Measurements from ENCODE around the gene PGLYRP2. TPM values are rescaled to one million over a fixed set of nuclear protein-coding genes. Genes with fewer than 3 reads are reported as not detected.

PGLYRP2 gene
- total RNA-seq, 1 donor from 2014 or later: not detected

DNA sequence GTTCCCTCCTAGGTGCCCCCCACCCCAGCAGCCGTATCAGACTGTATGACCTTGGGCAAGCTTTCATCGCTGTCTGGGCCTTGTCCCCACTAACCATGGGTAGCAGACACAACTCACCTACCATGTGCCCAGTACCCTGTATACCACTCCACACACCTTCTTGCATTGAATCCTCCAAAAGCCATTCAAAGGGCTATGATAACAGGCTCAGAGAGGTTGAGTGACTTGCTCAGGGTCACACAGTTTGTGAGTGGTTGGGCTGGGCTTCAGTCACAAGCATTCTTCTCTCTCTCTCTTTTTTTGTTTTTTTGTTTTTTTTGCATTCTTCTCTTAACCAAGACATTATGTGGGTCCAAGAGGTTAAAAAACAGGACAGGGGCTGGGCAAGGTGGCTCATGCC is 17.6 kb downstream of the PGLYRP2 start:
- no peaks in the 10 kb centered on the region for H3K4me1 Mint-ChIP-seq
- peaks cover 42% of the 10 kb centered on the region for H3K27me3 Mint-ChIP-seq (ENCODE audit: insufficient read depth, low read depth)
- Histone ChIP-seq H3K36me3 (no peaks in the 10 kb centered on the region), H3K4me2 (no peak overlapping the region), H3K4me1 (peaks cover 5% of the 10 kb centered on the region), H3K27ac (no peak overlapping the region), H4K20me1 (ENCODE audit: low read depth) (peaks cover 9% of the 10 kb centered on the region), H3K79me2 (ENCODE audit: low read depth) (no peaks in the 10 kb centered on the region), H3K27me3 (peaks cover 90% of the 10 kb centered on the region), H3K9me3 (ENCODE audit: low read depth) (no peaks in the 10 kb centered on the region), H3F3A (ENCODE audit: low read depth) (peaks cover 5% of the 10 kb centered on the region), H3K9ac (no peak overlapping the region), H2AFZ (replicated peaks) (no peak overlapping the region), H3K4me3 (no peak overlapping the region)
- TF ChIP-seq EZH2phosphoT487 (IDR thresholded peaks at IDR 0.05): no peak
- TF ChIP-seq CTCF (IDR thresholded peaks at IDR 0.05): no peak
- TF ChIP-seq EZH2 (IDR thresholded peaks at IDR 0.05): no peak
- no peak overlapping the region for H3K27ac Mint-ChIP-seq
- no peaks in the 10 kb centered on the region for H3K9me3 Mint-ChIP-seq
- H3K4me3 Mint-ChIP-seq: no peak overlapping the region
- H3K36me3 Mint-ChIP-seq: no peaks in the 10 kb centered on the region
- no peak for DNase-seq (ENCODE audit: low spot score)

GRCh38 chr19:15457701-15458484 is 21.4 kb downstream of the PGLYRP2 start:
- H3K4me1 Mint-ChIP-seq: peaks cover 9% of the 10 kb centered on the region
- Histone ChIP-seq H4K20me1 (ENCODE audit: low read depth) (peaks cover 36% of the 10 kb centered on the region), H3F3A (ENCODE audit: low read depth) (peaks cover 17% of the 10 kb centered on the region), H3K4me2 (peak overlapping the region; percentile 74), H2AFZ (replicated peaks) (peak overlapping the region; percentile 82), H3K36me3 (no peaks in the 10 kb centered on the region), H3K79me2 (ENCODE audit: low read depth) (no peaks in the 10 kb centered on the region), H3K4me3 (peak overlapping the region; percentile 42), H3K9me3 (ENCODE audit: low read depth) (no peaks in the 10 kb centered on the region), H3K27me3 (peaks cover 95% of the 10 kb centered on the region), H3K9ac (no peak overlapping the region), H3K27ac (no peak overlapping the region), H3K4me1 (peaks cover 5% of the 10 kb centered on the region)
- no peak overlapping the region for H3K27ac Mint-ChIP-seq
- peak; percentile 92 for TF ChIP-seq EZH2phosphoT487 (IDR thresholded peaks at IDR 0.05)
- peak; percentile 99 for TF ChIP-seq EZH2 (IDR thresholded peaks at IDR 0.05)
- no peak for TF ChIP-seq CTCF (IDR thresholded peaks at IDR 0.05)
- H3K4me3 Mint-ChIP-seq: no peak overlapping the region
- no peaks in the 10 kb centered on the region for H3K36me3 Mint-ChIP-seq
- H3K9me3 Mint-ChIP-seq: no peaks in the 10 kb centered on the region
- no peak for DNase-seq (ENCODE audit: low spot score)
- peaks cover 57% of the 10 kb centered on the region for H3K27me3 Mint-ChIP-seq (ENCODE audit: insufficient read depth, low read depth)

DNA sequence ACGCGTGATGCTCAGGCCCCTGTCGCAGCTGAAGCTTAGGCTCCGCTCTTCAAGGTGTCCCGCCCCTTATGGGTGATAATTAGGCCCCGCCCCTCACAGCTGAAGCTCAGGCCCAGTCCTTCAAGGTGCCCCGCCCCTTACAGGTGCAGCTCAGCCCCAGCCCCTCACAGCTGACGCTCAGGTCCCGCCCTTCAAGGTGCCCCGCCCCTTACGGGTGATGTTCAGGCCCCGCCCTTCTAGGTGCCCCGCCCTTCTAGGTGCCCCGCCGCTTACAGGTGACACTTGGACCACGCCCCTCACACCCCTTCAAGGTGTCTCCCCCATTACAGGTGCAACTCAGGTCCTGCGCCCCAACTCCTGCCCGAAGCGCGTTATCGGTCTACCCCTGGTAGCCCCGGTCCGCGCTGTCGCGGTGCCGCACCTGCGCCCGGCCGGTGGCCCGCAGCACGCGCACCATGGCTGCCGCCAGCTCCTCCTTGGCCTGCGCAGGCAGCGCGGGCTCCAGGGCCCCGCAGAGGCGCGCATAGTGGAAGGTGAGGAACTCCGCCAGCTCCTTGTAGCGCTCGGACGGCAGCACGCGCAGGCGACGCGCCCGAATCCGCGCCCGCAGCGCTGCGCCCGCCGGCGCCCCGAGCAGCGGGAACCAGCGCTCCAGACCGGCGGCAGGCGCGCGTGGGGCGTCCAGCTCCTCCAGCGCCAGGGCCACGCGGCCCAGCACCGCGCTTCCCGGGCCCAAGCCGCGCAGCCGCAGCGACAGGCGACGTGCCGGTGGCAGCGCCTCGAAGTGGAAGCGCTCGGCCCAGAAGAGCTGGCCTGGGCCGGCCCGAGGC is 22.2 kb downstream of the PGLYRP2 start:
- H3K79me2 ChIP-seq (ENCODE audit: low read depth): no peaks in the 10 kb centered on the region
- TF ChIP-seq CTCF (IDR thresholded peaks at IDR 0.05): no peak
- peak; percentile 70 for TF ChIP-seq EZH2phosphoT487 (IDR thresholded peaks at IDR 0.05)
- peak; percentile 90 for TF ChIP-seq EZH2 (IDR thresholded peaks at IDR 0.05)
- no peaks in the 10 kb centered on the region for H3K9me3 Mint-ChIP-seq
- H3K4me3 Mint-ChIP-seq: no peak overlapping the region
- H3K4me1 ChIP-seq: peaks cover 5% of the 10 kb centered on the region
- H3F3A ChIP-seq (ENCODE audit: low read depth): peaks cover 22% of the 10 kb centered on the region
- H3K27me3 Mint-ChIP-seq (ENCODE audit: insufficient read depth, low read depth): peaks cover 54% of the 10 kb centered on the region
- H3K4me1 Mint-ChIP-seq: peaks cover 9% of the 10 kb centered on the region
- H3K36me3 ChIP-seq: no peaks in the 10 kb centered on the region
- H3K9ac ChIP-seq: no peak overlapping the region
- DNase-seq (ENCODE audit: low spot score): peak; percentile 69
- H2AFZ ChIP-seq (replicated peaks): peak overlapping the region; percentile 82
- H3K4me3 ChIP-seq: peak overlapping the region; percentile 42
- H3K9me3 ChIP-seq (ENCODE audit: low read depth): no peaks in the 10 kb centered on the region
- peak overlapping the region; percentile 74 for H3K4me2 ChIP-seq
- peaks cover 36% of the 10 kb centered on the region for H4K20me1 ChIP-seq (ENCODE audit: low read depth)
- peaks cover 98% of the 10 kb centered on the region for H3K27me3 ChIP-seq
- no peak overlapping the region for H3K27ac ChIP-seq
- H3K27ac Mint-ChIP-seq: no peak overlapping the region
- H3K36me3 Mint-ChIP-seq: no peaks in the 10 kb centered on the region

Data from neural progenitor cell (in vitro differentiated cells).